HepG2 (cell line): ENCODE measurements around the gene SCMH1. TPM values are rescaled to one million over a fixed set of nuclear protein-coding genes. Genes with fewer than 3 reads are reported as not detected.

Experiments used
- GRHL1 ChIP-seq: sonication (generic); formaldehyde crosslinking; conservative IDR thresholded peaks from 2 replicates; pipeline ENCODE4 v1.8.0; 2022; ENCODE audit warnings: missing genetic modification reagents
- SIX1 ChIP-seq: sonication (generic); formaldehyde crosslinking; IDR thresholded peaks from 2 replicates; pipeline ENCODE4 v1.4.0; 2020; ENCODE audit warnings: missing genetic modification reagents, borderline replicate concordance
- STAT6 ChIP-seq: sonication (generic); formaldehyde crosslinking; IDR thresholded peaks from 2 replicates; pipeline ENCODE4 v1.4.0; 2020; ENCODE audit warnings: missing genetic modification reagents, mild to moderate bottlenecking, borderline replicate concordance
- ZBTB40 ChIP-seq, 2 experiments: fragments of 450-650 bp in 1 of 2; sonication (generic) in 1 of 2; formaldehyde crosslinking in 1 of 2; IDR thresholded peaks; 2 replicates each; pipeline versions ENCODE4 v1.6.1 to v1.8.0; 2016 to 2022; ENCODE audit warnings: antibody characterized with exemption in 1 of 2, mild to moderate bottlenecking in 1 of 2, missing genetic modification reagents in 1 of 2
- ZNF234 ChIP-seq: sonication (generic); formaldehyde crosslinking; conservative IDR thresholded peaks from 2 replicates; pipeline ENCODE4 v1.5.1; 2020; ENCODE audit warnings: mild to moderate bottlenecking, missing genetic modification reagents
- ZNF558 ChIP-seq: sonication (generic); formaldehyde crosslinking; IDR thresholded peaks from 2 replicates; pipeline ENCODE4 v1.9.0; 2022; ENCODE audit warnings: mild to moderate bottlenecking, missing genetic modification reagents, borderline replicate concordance
- ZNF609 ChIP-seq: sonication (generic); formaldehyde crosslinking; IDR thresholded peaks from 2 replicates; pipeline ENCODE4 v1.4.0; 2020; ENCODE audit warnings: mild to moderate bottlenecking, missing genetic modification reagents, borderline replicate concordance
- ZNF614 ChIP-seq: IDR thresholded peaks from 2 replicates; pipeline ENCODE4 v1.6.1; 2018; ENCODE audit warnings: missing biosample characterization, missing genetic modification reagents, inconsistent platforms, borderline replicate concordance
- polyA plus RNA-seq, 8 experiments: library from polyadenylated mRNA; depleted of rRNA in 3 of 8; stranded (reverse) in 7 of 8; unstranded in 1 of 8; fragments of >200 nt; fragmentation: Illumina TruSeq in 4 of 8; extraction: Trizol in 4 of 8; gene quantifications; 2 replicates each; pipeline versions ENCODE4 v1.2.1 to v1.2.3, GENCODE V29; 2011 to 2016; ENCODE audit warnings: low read depth in 4 of 8, missing spikeins in 1 of 8, mixed read lengths in 1 of 8; ENCODE audit not compliant: insufficient read depth in 1 of 8
- total RNA-seq, 5 experiments: library from RNA; depleted of rRNA; stranded (reverse); fragments of >200 nt; fragmentation: Illumina TruSeq; extraction: Trizol; gene quantifications; 2 replicates each; pipeline ENCODE4 v1.2.3, GENCODE V29; 2016; ENCODE audit warnings: low read depth in 1 of 5

The SCMH1 gene
- total and polyA plus RNA-seq, 2 of the 13 experiments (the other 11 are each of a cell fraction or from before 2014, with no cell fraction given), result 41.8 to 52.6 TPM

GRCh38 chr1:41241354-41241748, 755 bp downstream of the SCMH1 start (continued):
- no peak for TF ChIP-seq ZBTB40 (IDR thresholded peaks at IDR 0.05)
- no peak for TF ChIP-seq ZBTB40 (CRISPR knock-in tag; IDR thresholded peaks at IDR 0.05)
- no peak for TF ChIP-seq STAT6
- TF ChIP-seq ZNF558 (CRISPR knock-in tag), result peak; percentile 87; the same call in 1 of the 2 replicates
- 0 out of 2 replicates have a peak, but pooled peaks have one; percentile 38 for TF ChIP-seq ZNF609 (CRISPR knock-in tag)
- TF ChIP-seq ZNF614, result 0 out of 2 replicates have a peak, but pooled peaks have one; percentile 31
- no peak for TF ChIP-seq SIX1
- TF ChIP-seq ZNF234 (CRISPR knock-in tag), result no peak
- no peak for TF ChIP-seq GRHL1 (CRISPR knock-in tag)
